CD4-positive, alpha-beta T cell treated with Interleukin-4 for 1 hour (primary cell): Measurements from ENCODE around the gene RNF207.

ENCODE experiments used
- DNase-seq, 2 donors: peaks; one replicate each; pipeline ENCODE4 v3.0.0-alpha.2; 2020 to 2022

The RNF207 gene

DNA sequence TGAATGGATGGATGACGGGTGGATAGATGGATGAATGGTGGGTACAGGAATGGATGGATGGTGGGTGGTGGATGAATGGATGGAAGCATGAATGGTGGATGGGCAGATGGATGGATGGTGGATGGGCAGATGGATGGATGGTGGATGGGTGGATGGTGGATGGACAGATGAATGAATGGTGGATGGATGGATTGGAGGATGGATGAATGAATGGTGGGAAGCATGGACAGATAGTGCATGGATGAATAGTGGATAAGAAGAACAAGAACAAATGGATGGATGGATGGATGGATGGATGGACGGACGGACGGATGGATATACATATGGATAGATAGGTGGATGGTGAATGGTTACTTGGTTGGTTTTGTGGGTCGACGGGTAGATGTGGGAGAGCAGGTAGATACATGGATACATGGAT, 30.5 kb upstream of the RNF207 start:
- DNase-seq = no peak

DNA sequence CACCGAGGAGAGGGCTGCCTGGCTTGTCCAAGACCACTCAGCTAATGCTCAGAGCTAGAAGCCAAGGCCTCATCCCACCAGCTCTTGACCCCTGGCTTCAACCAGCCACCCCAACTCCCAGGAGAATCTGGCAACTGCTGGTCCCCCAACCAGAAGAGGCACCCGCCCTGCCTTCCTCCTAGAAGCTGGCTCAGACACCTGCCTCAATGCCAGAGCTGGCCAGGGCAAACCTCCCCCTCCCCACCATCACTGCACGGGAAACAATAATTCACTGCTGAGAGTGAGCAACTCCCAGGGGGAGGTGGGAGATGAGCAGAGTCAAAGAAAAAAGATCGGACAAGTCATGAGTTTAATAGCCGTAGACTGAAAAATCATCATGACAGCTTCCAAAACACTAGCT, 29.1 kb upstream of the RNF207 start:
- no peak for DNase-seq

DNA sequence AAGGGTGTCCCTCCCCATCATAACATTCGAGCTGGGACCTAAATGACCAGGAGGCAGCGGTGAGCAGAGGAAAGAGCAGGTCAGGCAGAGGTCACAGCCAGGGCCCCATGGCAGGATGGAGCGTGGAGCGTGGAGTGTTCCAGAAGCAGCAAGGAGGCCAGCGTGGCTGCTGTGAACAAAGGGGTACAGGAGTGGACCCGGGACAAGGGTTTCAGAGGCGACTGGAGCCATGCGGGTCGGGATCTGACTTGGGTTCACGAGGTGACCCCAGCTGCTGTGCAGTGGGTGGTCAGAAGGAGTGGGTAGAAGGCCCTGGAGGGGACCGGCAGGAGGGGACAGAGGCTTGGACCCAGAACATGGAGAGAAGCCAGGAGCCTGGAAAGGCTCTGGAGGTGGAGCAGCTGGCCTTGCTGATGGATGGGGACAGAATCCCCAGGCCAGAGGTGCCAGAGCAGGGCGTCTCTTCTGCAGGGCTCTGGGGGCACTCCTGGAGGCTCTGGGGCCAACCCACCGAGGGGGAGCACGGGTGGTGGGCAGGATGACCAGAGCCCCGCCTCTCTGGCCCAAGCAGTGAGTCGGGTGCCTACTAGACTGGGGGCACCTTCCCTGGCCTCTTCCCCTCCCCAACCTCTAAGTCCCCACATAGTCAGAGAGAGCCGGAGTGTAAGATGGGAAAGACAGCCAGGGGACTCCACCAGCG, 28.1 kb upstream of the RNF207 start:
- no peak for DNase-seq

- no peak for DNase-seq
Measured at GRCh38 chr1:6178751-6179563, 27.0 kb upstream of the RNF207 start.

- no peak for DNase-seq
Measured at GRCh38 chr1:6179564-6180175, 26.2 kb upstream of the RNF207 start.

DNA sequence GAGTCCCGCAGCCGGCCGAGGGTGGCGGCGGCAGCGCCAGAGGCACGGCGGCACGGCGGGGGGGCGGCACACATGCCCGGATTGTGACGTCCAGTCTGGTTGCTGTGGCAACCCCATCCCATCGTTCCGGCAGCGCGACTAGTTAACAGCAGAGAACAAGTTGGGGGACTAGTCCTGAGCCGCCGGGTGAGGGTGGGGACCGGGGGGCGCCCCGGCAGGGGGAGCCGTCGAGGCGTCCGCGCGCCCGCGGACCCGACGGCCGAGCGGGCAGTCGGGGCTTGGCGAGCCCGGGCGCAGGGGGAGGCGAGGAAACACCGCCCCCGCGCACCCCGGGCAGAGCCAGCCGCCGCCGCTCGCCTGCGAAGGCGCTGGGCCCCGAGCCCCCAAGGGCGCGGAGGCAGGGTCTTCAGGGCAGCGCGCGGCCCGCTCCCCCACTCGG, 25.6 kb upstream of the RNF207 start, which contains the start of gene CHD5:
CHD5 (minus strand) TSS at position 54 of the 439 bp plus-strand sequence. CDS start 298 bp downstream, outside the sequence.
- DNase-seq = no peak

- DNase-seq = no peak
Measured at GRCh38 chr1:6180707-6181311, 25.1 kb upstream of the RNF207 start.

GRCh38 chr1:6181347-6181770, 24.6 kb upstream of the RNF207 start:
- no peak for DNase-seq

DNA sequence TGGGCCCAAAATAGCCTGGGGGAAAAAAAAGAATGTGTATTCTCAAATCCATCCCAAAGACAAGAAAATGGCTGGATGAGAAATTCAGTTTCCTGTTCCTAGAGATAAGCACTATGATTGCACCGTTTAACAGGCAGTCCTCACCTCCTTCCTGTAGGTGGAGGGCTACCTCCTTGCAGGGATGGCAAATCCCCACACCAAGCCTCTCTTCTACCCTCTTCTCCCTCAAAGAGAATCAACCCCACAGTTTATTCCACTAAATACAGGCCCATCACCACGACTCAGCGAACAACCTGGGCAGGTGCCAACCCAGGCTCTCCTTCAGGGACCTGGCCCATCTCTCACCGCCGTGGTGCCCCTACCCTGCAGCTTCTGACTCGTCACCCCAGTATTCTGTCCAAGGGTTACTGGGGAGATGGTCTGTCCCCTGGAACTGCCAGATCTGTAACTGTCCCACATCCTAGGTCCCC, 22.4 kb upstream of the RNF207 start:
- no peak for DNase-seq

DNA sequence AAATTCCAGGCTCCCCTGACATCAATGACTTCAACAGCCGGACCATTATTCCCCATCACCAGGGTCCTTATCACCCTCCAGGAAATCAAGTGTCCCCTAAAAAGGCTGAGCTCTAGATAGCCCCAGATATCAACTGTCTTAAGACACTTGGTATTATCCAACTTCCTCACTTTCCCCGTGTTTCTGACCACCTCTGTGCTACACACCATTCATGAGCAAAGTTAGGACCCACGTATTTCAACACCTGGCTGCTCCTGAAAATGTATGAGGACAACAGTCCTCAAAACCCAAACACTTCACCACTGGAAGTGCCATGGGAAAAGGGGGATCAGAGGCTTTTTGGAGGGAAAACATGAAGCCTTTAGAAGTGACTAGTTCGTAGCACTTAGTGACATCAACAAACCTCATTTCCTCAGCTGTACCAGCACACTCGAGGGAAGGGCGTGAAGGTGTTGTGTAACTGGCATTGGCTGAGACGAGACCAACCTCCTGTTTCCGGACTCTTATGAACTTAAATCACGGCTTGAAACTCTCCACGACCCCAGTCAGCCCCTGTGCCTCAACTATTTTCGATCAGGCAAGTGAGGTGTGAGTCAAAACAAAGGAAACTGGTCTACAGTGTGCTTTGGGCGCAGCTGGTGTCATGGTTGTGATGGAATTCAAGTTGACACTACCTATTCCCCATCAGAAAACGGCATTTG, 21.7 kb upstream of the RNF207 start:
- DNase-seq = no peak

DNA sequence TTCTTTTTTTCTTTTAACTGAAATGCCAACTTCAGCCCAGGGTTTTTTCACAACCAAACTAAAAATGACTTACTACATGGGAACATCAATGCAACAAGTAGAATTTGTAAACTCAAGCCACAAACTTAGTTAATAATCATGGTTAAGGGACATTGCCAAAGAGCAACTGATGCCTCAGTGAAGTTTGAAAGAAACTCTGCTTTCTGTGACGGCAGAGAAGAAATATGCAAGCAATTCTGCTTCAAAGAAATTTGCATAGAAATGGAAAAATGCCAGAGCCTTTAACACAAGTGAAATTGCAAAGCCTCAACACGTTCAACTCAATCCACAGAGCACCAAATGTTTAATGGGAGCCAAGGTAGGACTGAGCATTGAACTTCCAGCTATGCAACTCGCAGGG, 20.8 kb upstream of the RNF207 start:
- no peak for DNase-seq

DNA sequence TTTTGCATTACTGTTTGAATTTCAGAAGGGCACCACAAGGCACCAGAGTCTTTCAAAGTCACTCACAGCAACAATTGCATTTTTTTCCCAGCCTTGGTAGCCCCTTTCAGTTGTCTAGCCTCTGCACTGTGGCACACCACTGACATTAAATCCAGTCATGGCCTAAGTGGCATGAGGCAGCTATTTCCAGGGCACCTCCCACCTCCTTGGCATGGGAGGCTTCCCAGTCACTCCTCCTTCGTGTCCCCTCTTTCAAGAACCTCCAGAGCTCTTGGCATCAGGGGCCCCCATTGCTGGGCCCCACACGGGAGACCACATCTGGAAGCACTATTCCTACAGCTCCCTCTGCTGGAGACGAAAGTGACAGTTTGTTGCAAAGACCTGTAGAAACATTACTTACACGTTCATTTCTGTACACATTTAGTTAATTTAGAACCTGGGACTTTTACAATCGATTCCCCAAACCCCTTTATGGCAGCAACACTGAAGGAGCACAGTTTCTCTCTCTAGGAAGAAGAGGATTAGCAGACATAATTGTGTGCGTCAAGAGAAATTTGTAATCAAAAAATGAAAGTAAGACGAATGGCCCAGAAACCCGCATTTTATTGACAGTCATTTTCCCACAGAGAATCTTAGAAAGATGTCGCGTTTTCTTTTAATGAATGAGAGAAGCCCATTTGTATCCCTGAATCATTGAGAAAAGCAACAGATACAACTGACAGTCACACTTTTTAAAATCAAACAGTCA, 20.1 kb upstream of the RNF207 start:
- DNase-seq = peak in 1 of 2 donors; percentile 42

DNA sequence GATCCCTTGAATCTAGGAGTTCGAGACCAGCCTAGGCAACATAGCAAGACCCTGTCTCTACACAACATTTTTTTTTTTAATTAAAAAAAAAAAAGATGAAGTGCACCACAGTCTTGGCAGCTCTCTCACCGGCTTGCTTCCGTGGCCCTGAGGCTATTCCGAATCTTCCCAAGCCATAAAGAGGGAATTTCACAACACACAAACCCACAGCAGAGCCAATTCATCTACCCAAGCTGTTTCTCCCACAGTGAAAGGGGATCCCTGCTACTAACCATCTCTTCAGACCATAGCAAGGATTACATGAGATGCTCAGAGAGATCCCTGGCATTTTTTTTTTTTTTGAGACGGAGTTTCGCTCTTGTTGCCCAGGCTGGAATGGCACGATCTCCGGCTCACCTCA, 17.5 kb upstream of the RNF207 start:
- DNase-seq = no peak

GRCh38 chr1:6191968-6192367, 14.0 kb upstream of the RNF207 start:
- no peak for DNase-seq

GRCh38 chr1:6197746-6198427, 8.0 kb upstream of the RNF207 start:
- DNase-seq = no peak

DNA sequence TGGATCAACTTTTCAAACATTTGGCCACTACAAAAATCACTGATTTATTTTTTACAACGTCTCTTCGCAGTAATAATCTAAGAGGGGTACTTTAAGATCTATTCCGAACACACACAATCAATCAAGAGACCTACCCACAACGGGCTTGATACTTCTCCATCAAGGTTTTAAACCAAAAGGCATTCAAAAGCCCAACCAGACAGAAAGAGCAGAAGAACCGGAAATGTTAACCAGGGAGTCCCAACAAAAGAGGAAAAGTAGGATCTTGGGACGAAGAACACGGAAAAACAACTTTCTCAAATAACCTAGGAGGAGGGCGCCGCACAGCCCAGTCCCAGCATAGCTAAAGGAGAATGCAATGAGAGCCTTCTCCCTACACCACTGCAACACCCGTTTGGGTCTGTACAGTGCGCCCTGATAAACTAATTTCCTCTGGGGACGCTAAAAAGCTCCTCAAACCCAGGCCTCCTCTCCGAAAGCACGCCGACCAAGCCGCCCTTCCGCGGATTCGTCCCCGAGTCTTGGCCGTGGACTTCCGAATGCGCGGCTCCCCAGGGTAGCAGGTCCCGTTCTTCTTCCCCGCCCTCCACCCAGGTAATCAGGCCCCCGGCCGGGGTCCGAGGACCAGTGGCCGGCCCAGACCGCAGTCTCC, 7.1 kb upstream of the RNF207 start:
- no peak for DNase-seq

GRCh38 chr1:6199298-6200187, 6.4 kb upstream of the RNF207 start, which contains the start of gene RPL22:
TSS of gene RPL22 (minus strand) at chr1:6199595. CDS start at chr1:6199573, 22 bp downstream.
- peak; percentile 98 for DNase-seq

DNA sequence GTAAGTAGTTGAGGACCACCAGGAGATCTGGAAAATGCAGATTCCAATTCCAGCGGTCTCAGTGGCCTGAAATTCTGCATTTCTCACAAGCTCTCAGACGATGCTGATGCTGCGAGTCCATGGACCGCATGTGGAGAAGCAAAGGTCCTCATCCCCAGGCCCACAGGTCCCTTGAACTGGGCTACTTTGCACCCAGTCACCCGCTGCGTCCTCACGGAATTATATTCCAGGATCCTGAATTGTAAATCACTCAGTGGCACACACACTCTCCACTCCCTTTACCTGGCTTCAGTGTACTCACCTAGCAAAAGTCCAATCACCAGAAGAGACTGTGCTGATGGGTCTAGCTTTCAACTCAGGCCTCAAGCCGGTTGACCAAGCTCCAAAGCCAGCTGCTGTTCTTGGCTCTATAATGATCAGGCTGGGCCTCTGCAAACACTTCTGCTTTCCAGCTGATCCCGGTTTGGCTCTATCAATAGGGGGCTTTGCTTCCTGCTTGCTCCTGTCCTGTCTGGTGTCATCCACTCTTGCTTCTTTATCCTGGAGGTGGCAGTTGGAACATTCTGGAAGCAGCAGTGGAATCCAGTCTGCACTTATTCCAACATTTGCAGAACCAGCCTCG, 5.6 kb upstream of the RNF207 start:
- no peak for DNase-seq

DNA sequence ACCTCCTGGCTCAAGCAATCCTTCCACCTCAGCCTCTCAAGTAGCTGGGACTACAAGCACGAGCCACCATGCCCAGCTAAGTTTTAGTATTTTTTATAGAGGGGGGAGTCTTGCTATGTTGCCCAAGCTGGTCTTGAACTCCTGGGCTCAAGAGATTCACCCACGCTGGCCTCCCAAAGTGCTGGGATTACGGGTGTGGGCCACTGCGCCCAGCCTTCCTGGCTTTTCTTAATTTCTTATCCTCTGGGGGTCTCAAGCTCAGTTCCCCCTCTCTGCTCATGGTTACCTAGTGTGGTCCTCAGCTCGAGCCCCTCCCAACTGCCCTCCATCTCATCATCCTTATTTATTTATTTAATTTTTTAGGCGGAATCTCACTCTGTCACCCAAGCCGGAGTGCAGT, 3.7 kb upstream of the RNF207 start:
- no peak for DNase-seq
